CD4-positive, alpha-beta T cell treated with Interferon alpha-2 for 1 hour (primary cell): ENCODE measurements around the gene IDH3G.

Experiments used
- DNase-seq, 2 donors: peaks; one replicate each; pipeline ENCODE4 v3.0.0-alpha.2; 2020 to 2022

The IDH3G gene

GRCh38 chrX:153814591-153815315 lies 20.6 kb upstream of the IDH3G start:
- DNase-seq = no peak

- DNase-seq = no peak
These were observed 19.0 kb upstream of the IDH3G start for GRCh38 chrX:153813161-153813560.

DNA sequence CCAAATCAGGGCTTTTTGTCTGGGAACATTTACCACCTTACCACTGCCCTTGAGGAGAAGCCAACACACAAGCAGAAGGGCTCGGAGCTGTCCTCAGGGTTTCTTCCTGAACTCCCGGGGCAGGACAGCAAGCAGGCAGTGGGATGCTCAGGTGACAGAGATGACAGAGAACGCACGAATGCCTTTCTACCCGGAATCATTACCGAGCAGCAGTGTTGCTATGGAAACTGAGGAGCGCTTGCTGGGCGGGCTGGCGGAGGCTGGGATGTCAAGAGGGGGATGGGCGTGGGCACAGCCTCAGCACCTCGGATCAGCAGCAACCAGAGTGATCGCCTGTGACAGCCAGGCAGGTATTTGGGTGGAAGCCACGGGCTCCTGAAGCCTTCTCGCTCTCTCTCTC lies 18.0 kb upstream of the IDH3G start:
- DNase-seq = no peak

DNA sequence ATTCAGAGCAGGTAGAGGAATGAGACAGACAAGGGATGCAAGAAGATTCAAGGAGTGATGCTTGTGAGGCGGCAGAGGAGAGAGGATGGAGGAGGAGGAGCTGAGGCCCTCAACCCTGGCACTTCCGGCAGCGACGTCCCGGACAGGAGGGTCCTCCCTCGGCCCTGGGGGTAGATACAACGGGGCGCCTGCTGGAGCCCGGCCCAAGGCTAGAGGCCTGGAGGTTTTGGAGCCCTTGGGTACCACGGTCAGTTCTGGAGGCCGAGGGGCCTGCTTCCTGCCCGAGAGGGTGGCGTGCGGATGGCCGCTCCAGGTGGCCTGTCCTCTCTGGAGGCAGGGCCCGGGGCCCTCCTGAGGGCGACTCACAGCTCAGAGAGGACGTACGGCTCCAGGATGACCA lies 13.8 kb upstream of the IDH3G start:
- no peak for DNase-seq

DNA sequence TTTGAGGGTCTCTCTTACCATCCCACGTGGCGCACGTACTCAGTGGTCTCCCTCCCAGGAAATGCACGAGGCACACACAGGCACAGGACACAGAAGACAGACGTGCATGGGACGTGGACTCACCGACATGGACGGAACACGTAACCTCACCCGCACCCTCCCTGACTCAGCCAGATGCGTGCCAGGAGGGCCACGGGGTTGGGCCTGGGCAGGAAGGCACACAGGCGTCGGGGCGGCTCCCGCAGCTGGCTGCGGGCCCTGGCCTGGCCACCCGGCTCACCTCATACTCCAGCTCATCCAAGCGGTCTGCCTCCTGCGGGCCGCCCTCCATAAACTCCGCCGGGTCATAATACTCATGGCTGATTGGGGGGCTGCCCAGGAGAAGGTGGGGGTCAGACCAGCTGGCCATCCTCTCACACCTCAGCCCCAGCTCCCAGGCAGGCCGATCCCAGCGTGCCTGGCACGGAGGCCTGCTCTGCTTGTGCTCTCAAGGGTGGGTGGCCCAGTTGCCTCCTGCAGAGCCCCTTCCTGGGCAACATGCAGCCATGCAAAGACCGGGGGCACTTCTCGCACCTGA lies 12.9 kb upstream of the IDH3G start:
- no peak for DNase-seq

- no peak for DNase-seq
These were observed 11.3 kb upstream of the IDH3G start for GRCh38 chrX:153805436-153805835.

DNA sequence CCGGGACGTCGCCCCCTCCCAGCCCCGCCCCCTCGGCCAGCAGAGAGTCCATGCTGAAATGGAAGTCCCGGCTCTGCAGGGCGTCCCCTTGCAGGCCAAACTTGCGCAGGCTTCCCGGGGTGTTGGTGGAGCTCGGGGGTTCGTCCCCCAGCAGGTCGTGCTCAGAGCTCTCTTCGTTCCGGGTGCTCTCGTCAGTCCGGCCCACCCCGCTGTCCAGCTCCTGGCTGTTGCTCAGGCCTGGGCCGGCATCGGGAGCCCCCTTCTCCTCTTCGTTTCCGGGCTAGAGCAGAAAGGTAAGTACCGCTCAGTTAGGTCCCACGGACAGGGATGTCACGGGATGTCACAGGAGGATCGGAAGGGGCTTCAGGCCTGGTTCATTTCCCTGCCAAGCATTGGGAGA lies 10.4 kb upstream of the IDH3G start:
- no peak for DNase-seq

GRCh38 chrX:153804100-153804595 lies 10.0 kb upstream of the IDH3G start:
- no peak for DNase-seq

- DNase-seq = no peak
These were observed 9.3 kb upstream of the IDH3G start for GRCh38 chrX:153803211-153804099.

GRCh38 chrX:153802513-153803045 lies 8.4 kb upstream of the IDH3G start:
- no peak for DNase-seq

DNA sequence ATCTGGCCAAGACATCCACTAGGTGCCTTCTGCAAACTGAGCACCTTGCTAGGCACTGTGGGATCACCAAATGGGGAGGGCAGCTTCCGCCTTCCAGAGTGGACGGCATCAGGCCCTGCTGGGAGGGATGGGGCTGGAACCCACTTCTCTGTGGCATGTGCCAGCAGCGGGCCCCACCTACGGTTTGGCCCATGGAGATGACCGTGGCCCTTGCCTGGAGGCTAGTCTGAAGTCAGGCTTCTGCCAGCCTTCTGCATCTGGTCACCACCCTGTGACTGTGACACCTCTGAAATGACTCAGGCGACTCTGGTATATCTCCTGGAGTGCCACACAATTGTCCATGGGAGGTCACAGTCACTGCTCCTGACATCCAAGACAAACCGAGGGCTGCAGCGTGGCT lies 7.5 kb upstream of the IDH3G start:
- no peak for DNase-seq

DNA sequence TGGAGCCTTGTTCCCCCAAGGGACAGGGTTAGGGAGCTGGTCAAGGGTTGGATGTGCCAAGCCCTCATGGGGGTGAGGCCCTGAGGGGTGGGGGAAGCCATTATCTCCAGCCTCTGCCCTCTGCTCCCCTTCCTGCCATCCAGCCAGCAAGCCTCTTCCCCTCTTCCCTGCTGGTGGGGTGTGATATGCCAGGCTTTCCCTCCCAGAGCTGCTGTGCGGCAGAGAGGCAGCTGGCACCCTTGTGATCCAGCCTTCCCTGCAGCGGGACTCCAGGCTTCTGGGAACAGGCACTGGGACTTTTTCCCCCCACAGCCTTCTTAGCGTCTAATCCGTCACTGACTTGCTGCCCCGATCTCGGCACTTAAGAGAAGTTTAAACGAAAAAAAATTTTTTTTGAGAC lies 6.6 kb upstream of the IDH3G start:
- no peak for DNase-seq

DNA sequence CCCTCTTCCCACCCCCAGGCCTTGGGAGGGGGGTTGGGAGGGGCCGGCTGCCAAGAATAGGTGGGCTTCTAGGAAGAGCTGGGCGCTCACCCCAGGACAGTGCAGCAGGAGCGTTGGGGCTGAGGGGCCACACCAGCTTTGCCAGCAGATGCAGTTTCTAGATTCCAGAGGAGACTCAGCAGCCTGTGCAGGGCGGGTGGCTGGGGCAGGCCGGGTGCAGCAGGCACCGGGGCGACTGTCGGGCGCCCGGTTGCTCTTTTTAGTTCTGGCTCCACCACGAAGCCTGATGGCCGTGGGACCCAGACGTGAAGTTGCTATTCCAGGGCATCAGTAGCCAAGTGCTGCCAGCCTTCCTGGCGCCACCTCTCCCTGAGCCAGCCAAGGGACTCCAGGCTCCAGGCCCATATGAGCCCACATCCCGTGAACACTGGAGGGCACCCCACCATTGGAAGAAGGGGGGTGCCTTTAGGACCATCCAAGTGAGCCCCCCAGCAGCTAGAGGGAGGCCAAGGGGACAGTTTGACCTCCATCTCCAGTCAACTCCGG lies 6.1 kb upstream of the IDH3G start:
- no peak for DNase-seq

GRCh38 chrX:153799326-153799725 lies 5.2 kb upstream of the IDH3G start:
- DNase-seq = no peak

- no peak for DNase-seq
These were observed 3.3 kb upstream of the IDH3G start for GRCh38 chrX:153797415-153798015.

- DNase-seq = no peak
These were observed 982 bp upstream of the IDH3G start for GRCh38 chrX:153794897-153795816.

- no peak for DNase-seq
These were observed 884 bp downstream of the IDH3G start for GRCh38 chrX:153793291-153793690.

- DNase-seq = no peak
These were observed 1.8 kb downstream of the IDH3G start for GRCh38 chrX:153792368-153792767.

DNA sequence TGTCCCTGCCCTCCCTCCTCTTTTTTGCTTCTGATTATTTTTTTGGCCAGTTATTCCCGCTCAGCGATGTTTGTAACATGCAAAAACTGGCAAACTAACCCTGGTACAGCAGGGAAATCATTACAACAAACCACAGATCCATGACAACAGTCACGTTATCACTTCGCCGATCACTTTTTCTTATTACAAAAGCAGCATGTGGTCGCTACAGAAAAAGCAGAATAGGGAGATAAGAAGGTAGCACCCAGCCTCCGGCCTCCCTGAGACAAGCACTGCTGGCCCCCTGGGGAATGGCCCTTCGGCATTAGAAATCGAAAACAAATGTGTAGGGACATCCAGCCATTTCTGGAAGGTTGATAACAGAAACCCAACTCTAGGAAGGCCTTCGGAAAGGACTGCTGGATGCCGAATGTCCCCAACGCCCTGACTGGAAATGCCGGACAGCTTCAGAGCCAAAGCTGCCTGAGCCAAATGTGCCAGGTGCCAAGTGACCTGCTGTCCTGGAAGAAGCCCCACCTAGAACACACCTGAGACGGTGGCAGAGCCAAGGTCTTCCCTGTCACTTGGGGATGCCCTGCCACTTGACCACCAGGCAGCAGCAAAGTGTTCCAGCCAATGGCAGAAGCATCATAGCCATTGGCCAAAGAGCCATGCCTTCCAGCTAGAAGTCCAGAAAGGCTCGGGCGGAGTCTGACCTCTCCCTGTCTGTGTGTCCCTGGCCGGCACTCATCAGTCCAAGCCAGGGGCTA lies 2.9 kb downstream of the IDH3G start:
- DNase-seq = no peak

GRCh38 chrX:153789654-153790053 lies 4.5 kb downstream of the IDH3G start:
- DNase-seq = no peak

GRCh38 chrX:153786669-153787068 lies 7.5 kb downstream of the IDH3G start:
- no peak for DNase-seq
